HepG2 (cell line): ENCODE data around the gene ADCY6. TPM values are rescaled to one million over a fixed set of nuclear protein-coding genes. Genes with fewer than 3 reads are reported as not detected.

Experiments used
- ELF4 ChIP-seq: sonication (generic); formaldehyde crosslinking; IDR thresholded peaks from 2 replicates; pipeline ENCODE4 v1.5.0; 2020; ENCODE audit warnings: missing genetic modification reagents, mild to moderate bottlenecking, moderate library complexity, borderline replicate concordance
- GATAD1 ChIP-seq: IDR thresholded peaks from 2 replicates; pipeline ENCODE4 v1.6.1; 2016; ENCODE audit warnings: missing genetic modification reagents, missing compliant biosample characterization
- HMG20B ChIP-seq: conservative IDR thresholded peaks from 2 replicates; pipeline ENCODE4 v1.6.1; 2016; ENCODE audit warnings: missing genetic modification reagents, missing compliant biosample characterization
- KLF12 ChIP-seq: sonication (generic); formaldehyde crosslinking; IDR thresholded peaks from 2 replicates; pipeline ENCODE4 v1.4.0; 2020; ENCODE audit warnings: missing genetic modification reagents, borderline replicate concordance
- NFE2 ChIP-seq: sonication (generic); formaldehyde crosslinking; IDR thresholded peaks from 2 replicates; pipeline ENCODE4 v1.4.0; 2020; ENCODE audit warnings: missing genetic modification reagents
- NR2F2 ChIP-seq: IDR thresholded peaks from 2 replicates; pipeline ENCODE4 v1.6.1; 2012; ENCODE audit warnings: low read depth, inconsistent platforms, borderline replicate concordance
- RBM22 ChIP-seq: fragments of 200-400 bp; formaldehyde crosslinking; optimal IDR thresholded peaks from 2 replicates; pipeline ENCODE3; 2017; ENCODE audit warnings: mild to moderate bottlenecking, low read length, moderate library complexity
- SYNCRIP ChIP-seq: fragments of 200-400 bp; formaldehyde crosslinking; IDR thresholded peaks from 2 replicates; pipeline ENCODE4 v1.6.1; 2018; ENCODE audit warnings: mild to moderate bottlenecking, low read depth, low read length; ENCODE audit not compliant: insufficient read depth
- TAF1 ChIP-seq: sonication (generic); formaldehyde crosslinking; IDR thresholded peaks from 2 replicates; pipeline ENCODE4 v1.4.0; 2020; ENCODE audit warnings: missing genetic modification reagents
- ZFP36L1 ChIP-seq: sonication (generic); formaldehyde crosslinking; IDR thresholded peaks from 2 replicates; pipeline ENCODE4 v1.8.0; 2022; ENCODE audit warnings: mild to moderate bottlenecking, missing genetic modification reagents, moderate library complexity
- ZFY ChIP-seq: sonication (generic); formaldehyde crosslinking; IDR thresholded peaks from 2 replicates; pipeline ENCODE4 v1.4.0; 2020; ENCODE audit warnings: missing genetic modification reagents
- ZNF136 ChIP-seq: sonication (generic); formaldehyde crosslinking; IDR thresholded peaks from 2 replicates; pipeline ENCODE4 v1.8.1; 2022; ENCODE audit warnings: low read depth, mild to moderate bottlenecking, moderate library complexity, missing genetic modification reagents
- ZNF446 ChIP-seq: sonication (generic); formaldehyde crosslinking; IDR thresholded peaks from 2 replicates; pipeline ENCODE4 v1.5.0; 2020; ENCODE audit warnings: mild to moderate bottlenecking, missing genetic modification reagents
- ZNF460 ChIP-seq: sonication (generic); formaldehyde crosslinking; IDR thresholded peaks from 2 replicates; pipeline ENCODE4 v1.5.1; 2020; ENCODE audit warnings: missing genetic modification reagents, mild to moderate bottlenecking, borderline replicate concordance
- ZNF510 ChIP-seq: sonication (generic); formaldehyde crosslinking; IDR thresholded peaks from 2 replicates; pipeline ENCODE4 v1.4.0; 2020; ENCODE audit warnings: low read depth, mild to moderate bottlenecking, missing genetic modification reagents
- ZNF768 ChIP-seq: sonication (generic); formaldehyde crosslinking; IDR thresholded peaks from 2 replicates; pipeline ENCODE4 v1.4.0; 2020; ENCODE audit warnings: missing genetic modification reagents
- ZNF782 ChIP-seq: sonication (generic); formaldehyde crosslinking; IDR thresholded peaks from 2 replicates; pipeline ENCODE4 v1.4.0; 2020; ENCODE audit warnings: missing genetic modification reagents, mild to moderate bottlenecking, borderline replicate concordance
- polyA plus RNA-seq, 8 experiments: library from polyadenylated mRNA; depleted of rRNA in 3 of 8; stranded (reverse) in 7 of 8; unstranded in 1 of 8; fragments of >200 nt; fragmentation: Illumina TruSeq in 4 of 8; extraction: Trizol in 4 of 8; gene quantifications; 2 replicates each; pipeline versions ENCODE4 v1.2.1 to v1.2.3, GENCODE V29; 2011 to 2016; ENCODE audit warnings: low read depth in 4 of 8, missing spikeins in 1 of 8, mixed read lengths in 1 of 8; ENCODE audit not compliant: insufficient read depth in 1 of 8
- total RNA-seq, 5 experiments: library from RNA; depleted of rRNA; stranded (reverse); fragments of >200 nt; fragmentation: Illumina TruSeq; extraction: Trizol; gene quantifications; 2 replicates each; pipeline ENCODE4 v1.2.3, GENCODE V29; 2016; ENCODE audit warnings: low read depth in 1 of 5
- TF ChIP-seq, protein P1 (sequence below): sonication (generic); formaldehyde crosslinking; IDR thresholded peaks from 2 replicates; pipeline ENCODE4 v1.5.1; 2020; ENCODE audit warnings: mild to moderate bottlenecking, missing genetic modification reagents, borderline replicate concordance
- TF ChIP-seq, protein P2 (sequence below), 2 experiments: IDR thresholded peaks; 2 replicates each; pipeline ENCODE4 v1.6.1; 2011 to 2012; ENCODE audit warnings: low read length in 2 of 2, borderline replicate concordance in 1 of 2, low read depth in 1 of 2, mild to moderate bottlenecking in 1 of 2, moderate library complexity in 1 of 2
- TF ChIP-seq, protein P3 (sequence below): sonication (generic); formaldehyde crosslinking; conservative IDR thresholded peaks from 2 replicates; pipeline ENCODE4 v1.8.1; 2023; ENCODE audit warnings: missing genetic modification reagents
- TF ChIP-seq, protein P4 (sequence below): sonication (generic); formaldehyde crosslinking; IDR thresholded peaks from 2 replicates; pipeline ENCODE4 v1.4.0; 2020; ENCODE audit warnings: mild to moderate bottlenecking, missing genetic modification reagents
- TF ChIP-seq, protein P5 (sequence below): IDR thresholded peaks from 2 replicates; pipeline ENCODE4 v1.6.1; 2016

ADCY6 gene
- total and polyA plus RNA-seq, 2 of the 13 experiments (the other 11 are each of a cell fraction or from before 2014, with no cell fraction given), result 10.6 to 11.8 TPM

DNA sequence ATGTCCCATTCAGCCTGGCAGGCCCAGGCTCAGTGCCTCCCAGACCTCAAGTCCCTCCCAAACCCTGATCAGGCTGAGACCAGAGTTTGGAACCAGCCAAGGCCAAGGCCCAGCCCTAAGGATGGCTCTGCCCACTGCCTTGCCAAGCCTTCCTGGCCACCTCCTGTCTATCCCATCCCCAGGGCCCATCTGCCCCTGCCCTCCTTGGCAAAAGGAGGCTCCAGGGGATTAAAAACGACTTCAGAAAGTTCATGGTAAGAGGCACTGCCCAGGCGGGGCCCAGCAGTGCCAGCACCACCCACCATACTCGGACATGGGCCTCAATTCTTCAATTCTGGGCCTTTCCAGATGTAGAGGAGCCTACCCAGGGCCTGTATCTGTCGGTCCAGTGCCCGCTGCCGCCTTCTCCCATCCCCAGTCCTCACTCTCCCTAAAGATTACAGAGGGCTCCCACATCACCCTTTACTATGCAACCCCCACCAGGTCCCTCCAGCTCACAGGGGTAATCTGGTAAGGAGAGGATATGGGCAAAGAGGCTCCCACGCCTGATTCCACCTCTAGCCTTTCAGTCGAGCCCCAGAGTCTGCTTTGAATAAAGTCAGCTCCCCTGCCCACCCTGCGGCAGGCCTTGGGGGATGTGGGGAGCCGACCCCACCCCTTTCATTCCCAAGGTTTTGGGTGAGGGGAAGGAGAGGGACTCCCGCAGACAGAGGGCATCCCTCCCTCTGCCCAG lies 932 bp downstream of the ADCY6 start (continued):
- TF ChIP-seq, protein P1, sequence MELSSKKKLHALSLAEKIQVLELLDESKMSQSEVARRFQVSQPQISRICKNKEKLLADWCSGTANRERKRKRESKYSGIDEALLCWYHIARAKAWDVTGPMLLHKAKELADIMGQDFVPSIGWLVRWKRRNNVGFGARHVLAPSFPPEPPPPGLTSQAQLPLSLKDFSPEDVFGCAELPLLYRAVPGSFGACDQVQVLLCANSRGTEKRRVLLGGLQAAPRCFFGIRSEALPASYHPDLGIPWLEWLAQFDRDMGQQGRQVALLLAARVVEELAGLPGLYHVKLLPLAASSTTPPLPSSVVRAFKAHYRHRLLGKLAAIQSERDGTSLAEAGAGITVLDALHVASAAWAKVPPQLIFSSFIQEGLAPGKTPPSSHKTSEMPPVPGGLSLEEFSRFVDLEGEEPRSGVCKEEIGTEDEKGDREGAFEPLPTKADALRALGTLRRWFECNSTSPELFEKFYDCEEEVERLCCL (CRISPR knock-in tag), result no peak
- TF ChIP-seq NFE2 (no peak), RBM22 (no peak), ZNF782 (no peak), ZNF768 (CRISPR knock-in tag) (0 out of 2 replicates have a peak, but pooled peaks have one; percentile 12), ZNF510 (CRISPR knock-in tag) (no peak), SYNCRIP (no peak), NR2F2 (no peak), ELF4 (no peak), KLF12 (no peak), ZNF446 (CRISPR knock-in tag) (no peak), ZNF460 (CRISPR knock-in tag) (no peak), GATAD1 (no peak), ZFP36L1 (CRISPR knock-in tag) (no peak), TAF1 (no peak), ZNF136 (CRISPR knock-in tag) (no peak), ZFY (CRISPR knock-in tag) (peak; percentile 23; the same call in 1 of the 2 replicates), HMG20B (CRISPR knock-in tag) (no peak)
- TF ChIP-seq, protein P2, sequence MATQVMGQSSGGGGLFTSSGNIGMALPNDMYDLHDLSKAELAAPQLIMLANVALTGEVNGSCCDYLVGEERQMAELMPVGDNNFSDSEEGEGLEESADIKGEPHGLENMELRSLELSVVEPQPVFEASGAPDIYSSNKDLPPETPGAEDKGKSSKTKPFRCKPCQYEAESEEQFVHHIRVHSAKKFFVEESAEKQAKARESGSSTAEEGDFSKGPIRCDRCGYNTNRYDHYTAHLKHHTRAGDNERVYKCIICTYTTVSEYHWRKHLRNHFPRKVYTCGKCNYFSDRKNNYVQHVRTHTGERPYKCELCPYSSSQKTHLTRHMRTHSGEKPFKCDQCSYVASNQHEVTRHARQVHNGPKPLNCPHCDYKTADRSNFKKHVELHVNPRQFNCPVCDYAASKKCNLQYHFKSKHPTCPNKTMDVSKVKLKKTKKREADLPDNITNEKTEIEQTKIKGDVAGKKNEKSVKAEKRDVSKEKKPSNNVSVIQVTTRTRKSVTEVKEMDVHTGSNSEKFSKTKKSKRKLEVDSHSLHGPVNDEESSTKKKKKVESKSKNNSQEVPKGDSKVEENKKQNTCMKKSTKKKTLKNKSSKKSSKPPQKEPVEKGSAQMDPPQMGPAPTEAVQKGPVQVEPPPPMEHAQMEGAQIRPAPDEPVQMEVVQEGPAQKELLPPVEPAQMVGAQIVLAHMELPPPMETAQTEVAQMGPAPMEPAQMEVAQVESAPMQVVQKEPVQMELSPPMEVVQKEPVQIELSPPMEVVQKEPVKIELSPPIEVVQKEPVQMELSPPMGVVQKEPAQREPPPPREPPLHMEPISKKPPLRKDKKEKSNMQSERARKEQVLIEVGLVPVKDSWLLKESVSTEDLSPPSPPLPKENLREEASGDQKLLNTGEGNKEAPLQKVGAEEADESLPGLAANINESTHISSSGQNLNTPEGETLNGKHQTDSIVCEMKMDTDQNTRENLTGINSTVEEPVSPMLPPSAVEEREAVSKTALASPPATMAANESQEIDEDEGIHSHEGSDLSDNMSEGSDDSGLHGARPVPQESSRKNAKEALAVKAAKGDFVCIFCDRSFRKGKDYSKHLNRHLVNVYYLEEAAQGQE (IDR thresholded peaks at IDR 0.05; ENCODE audit: borderline replicate concordance in 1 of 2, low read depth in 1 of 2, low read length in 2 of 2), result no peak
- TF ChIP-seq, protein P3, sequence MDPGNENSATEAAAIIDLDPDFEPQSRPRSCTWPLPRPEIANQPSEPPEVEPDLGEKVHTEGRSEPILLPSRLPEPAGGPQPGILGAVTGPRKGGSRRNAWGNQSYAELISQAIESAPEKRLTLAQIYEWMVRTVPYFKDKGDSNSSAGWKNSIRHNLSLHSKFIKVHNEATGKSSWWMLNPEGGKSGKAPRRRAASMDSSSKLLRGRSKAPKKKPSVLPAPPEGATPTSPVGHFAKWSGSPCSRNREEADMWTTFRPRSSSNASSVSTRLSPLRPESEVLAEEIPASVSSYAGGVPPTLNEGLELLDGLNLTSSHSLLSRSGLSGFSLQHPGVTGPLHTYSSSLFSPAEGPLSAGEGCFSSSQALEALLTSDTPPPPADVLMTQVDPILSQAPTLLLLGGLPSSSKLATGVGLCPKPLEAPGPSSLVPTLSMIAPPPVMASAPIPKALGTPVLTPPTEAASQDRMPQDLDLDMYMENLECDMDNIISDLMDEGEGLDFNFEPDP (CRISPR knock-in tag), result 0 out of 2 replicates have a peak, but pooled peaks have one; percentile 61
- TF ChIP-seq, protein P4, sequence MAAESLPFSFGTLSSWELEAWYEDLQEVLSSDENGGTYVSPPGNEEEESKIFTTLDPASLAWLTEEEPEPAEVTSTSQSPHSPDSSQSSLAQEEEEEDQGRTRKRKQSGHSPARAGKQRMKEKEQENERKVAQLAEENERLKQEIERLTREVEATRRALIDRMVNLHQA, result no peak
- TF ChIP-seq, protein P5, sequence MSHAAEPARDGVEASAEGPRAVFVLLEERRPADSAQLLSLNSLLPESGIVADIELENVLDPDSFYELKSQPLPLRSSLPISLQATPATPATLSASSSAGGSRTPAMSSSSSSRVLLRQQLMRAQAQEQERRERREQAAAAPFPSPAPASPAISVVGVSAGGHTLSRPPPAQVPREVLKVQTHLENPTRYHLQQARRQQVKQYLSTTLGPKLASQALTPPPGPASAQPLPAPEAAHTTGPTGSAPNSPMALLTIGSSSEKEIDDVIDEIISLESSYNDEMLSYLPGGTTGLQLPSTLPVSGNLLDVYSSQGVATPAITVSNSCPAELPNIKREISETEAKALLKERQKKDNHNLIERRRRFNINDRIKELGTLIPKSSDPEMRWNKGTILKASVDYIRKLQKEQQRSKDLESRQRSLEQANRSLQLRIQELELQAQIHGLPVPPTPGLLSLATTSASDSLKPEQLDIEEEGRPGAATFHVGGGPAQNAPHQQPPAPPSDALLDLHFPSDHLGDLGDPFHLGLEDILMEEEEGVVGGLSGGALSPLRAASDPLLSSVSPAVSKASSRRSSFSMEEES (CRISPR knock-in tag), result no peak
